Muscle layer of colon (tissue), 2 donors: Measurements from ENCODE around the gene POC5.

Experiments used
- H3K27ac ChIP-seq: one replicate; pipeline ENCODE4 v1.7.0; 2013; ENCODE audit warnings: low read depth, mild to moderate bottlenecking, low read length, moderate library complexity
- H3K27me3 ChIP-seq, 2 donors: one replicate each; pipeline ENCODE4 v1.7.0; 2013; ENCODE audit warnings: low read length in 2 of 2, mild to moderate bottlenecking in 2 of 2; ENCODE audit not compliant: insufficient read depth in 2 of 2, control insufficient read depth in 1 of 2
- H3K36me3 ChIP-seq: one replicate; pipeline ENCODE4 v1.7.0; 2013; ENCODE audit warnings: mild to moderate bottlenecking, low read length; ENCODE audit not compliant: insufficient read depth
- H3K4me1 ChIP-seq: one replicate; pipeline ENCODE4 v1.7.0; 2013; ENCODE audit warnings: mild to moderate bottlenecking, low read length; ENCODE audit not compliant: insufficient read depth
- H3K4me3 ChIP-seq, 2 donors: one replicate each; pipeline ENCODE4 v1.7.0; 2013; ENCODE audit warnings: low read length in 2 of 2, low read depth in 1 of 2, mild to moderate bottlenecking in 1 of 2, moderate library complexity in 1 of 2
- H3K9ac ChIP-seq: one replicate; pipeline ENCODE4 v1.7.0; 2013; ENCODE audit warnings: low read length
- H3K9me3 ChIP-seq: one replicate; pipeline ENCODE4 v1.7.0; 2013; ENCODE audit warnings: mild to moderate bottlenecking, low read length
- donor health status: abdominal sarcoma.
- donor health status: Adenocarcinoma of cecum.

POC5 gene

DNA sequence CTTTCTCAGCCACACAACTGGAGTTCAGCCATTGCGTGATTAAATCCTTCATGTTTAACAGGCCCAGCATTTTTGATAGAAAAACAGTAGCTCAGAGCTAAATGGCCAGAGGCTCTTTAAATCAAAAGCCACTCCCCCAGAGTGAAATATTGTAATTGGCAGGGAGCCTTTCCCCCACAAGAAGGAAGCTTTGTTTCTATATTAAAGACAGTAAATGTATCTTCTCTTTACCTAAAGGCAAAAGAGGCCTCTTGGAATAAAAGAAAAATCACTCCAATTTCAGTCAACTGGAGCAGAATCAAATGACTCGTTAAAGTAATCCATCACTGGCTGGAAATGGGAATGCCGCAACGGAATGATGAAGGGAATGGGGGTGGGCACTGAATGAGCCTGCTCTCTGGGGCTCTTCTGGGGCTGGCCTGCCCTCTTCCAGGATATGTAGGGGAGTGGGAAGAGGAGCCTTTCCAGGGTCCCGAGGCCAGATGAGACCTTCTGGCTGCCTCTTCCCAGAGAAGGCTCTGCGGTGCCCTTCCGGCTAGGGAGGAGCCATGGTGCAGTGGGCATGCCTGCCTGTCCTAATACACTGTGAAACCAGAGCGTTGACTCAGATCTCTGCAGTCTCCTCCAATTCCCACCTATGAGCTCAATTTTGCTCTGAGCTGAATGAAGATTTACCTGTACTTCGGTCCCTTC is 60.8 kb downstream of the POC5 start:
- Histone ChIP-seq H3K36me3 (no peaks in the 10 kb centered on the region), H3K9me3 (no peaks in the 10 kb centered on the region), H3K27me3 (no peaks in the 10 kb centered on the region), H3K4me1 (no peaks in the 10 kb centered on the region), H3K4me3 (peak overlapping the region; percentile 24 to 68), H3K27ac (no peak overlapping the region), H3K9ac (no peak overlapping the region)

DNA sequence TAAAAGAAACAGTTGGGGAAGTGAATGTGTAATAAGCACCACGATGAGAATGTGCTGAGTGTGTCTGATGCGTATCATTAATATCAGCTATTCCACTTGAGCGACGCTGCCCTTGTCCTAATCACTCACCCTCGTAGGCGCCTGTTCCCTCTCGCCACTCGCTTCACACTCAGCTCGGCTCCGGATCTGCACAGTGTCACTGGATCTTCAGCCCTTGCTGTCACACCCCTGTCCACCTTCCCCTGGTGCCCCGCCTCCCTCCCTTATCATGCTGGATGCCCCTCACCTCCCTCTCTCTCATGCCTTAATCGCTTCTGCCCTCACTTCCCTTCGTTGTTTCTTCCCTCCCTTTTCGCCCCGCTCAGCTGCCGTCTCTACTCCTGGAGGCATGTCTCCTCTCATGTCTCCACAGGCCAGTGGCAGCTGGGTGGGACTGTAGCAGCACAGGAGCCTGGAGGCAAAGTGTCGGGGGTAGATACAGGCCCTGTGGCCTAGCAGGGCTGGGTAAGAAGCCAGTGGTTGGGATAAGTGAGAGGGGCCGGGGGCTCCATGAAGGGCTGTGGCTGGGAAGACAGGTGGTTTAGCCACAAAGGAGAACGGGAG is 62.4 kb downstream of the POC5 start:
- H3K9me3 ChIP-seq: no peaks in the 10 kb centered on the region
- no peaks in the 10 kb centered on the region for H3K27me3 ChIP-seq
- H3K4me3 ChIP-seq: no peak overlapping the region
- no peak overlapping the region for H3K27ac ChIP-seq
- H3K4me1 ChIP-seq: no peaks in the 10 kb centered on the region
- H3K36me3 ChIP-seq: no peaks in the 10 kb centered on the region
- H3K9ac ChIP-seq: no peak overlapping the region

DNA sequence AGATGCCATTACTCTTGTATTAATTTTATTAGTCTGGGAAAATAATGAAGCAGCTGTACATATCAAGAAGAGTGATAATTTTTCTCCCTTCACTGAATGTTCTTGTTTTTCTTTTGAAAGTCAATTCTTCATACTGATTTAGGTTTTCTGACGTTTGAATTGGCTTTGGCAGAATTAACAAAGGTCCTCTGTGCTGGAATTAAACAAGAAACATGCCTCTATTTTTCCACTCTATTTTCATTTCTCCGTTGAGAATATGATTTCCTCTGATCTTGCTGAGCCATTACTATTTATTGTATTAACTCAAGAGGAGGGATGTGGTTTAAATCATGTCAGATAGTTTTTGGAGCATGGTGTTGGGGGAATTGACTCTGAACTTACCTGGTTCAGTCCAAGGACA is 63.7 kb downstream of the POC5 start:
- no peak overlapping the region for H3K4me3 ChIP-seq
- H3K27ac ChIP-seq: no peak overlapping the region
- H3K9ac ChIP-seq: no peak overlapping the region
- H3K9me3 ChIP-seq: no peaks in the 10 kb centered on the region
- no peaks in the 10 kb centered on the region for H3K36me3 ChIP-seq
- no peaks in the 10 kb centered on the region for H3K4me1 ChIP-seq
- no peaks in the 10 kb centered on the region for H3K27me3 ChIP-seq

DNA sequence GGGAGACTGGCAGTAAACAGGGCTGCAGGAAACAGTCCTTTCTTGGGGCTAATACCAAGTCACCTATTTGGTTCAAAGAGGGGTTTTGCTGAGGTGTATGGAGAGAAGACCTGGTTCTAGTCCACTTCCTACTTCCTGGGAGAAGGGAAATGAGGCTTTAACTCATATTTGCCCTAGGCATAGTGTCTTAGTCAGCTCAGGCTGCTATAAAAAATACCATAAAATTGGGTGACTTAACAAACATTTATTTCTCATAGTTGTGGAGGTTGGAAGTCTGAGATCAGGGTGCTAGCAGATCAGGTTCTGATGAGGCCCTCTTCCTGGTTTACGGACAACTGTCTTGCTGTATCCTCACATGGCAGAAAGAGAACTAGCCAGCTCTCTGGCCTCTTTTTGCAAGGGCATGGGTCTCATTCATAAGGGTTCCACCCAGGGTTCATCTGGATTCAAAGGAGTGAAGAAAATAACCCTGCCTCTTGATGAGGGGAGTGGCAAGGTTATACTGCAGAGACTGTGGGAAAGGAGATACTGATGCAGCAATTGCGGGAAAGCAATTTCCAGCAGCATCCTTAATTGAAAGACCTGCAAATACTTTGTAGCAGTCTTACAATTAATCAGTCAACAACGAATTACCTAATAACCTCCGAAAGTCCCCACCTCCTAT is 65.5 kb downstream of the POC5 start:
- H3K27ac ChIP-seq: no peak overlapping the region
- H3K27me3 ChIP-seq: no peaks in the 10 kb centered on the region
- H3K36me3 ChIP-seq: no peaks in the 10 kb centered on the region
- H3K4me1 ChIP-seq: no peaks in the 10 kb centered on the region
- no peak overlapping the region for H3K4me3 ChIP-seq
- H3K9me3 ChIP-seq: no peaks in the 10 kb centered on the region
- no peak overlapping the region for H3K9ac ChIP-seq

DNA sequence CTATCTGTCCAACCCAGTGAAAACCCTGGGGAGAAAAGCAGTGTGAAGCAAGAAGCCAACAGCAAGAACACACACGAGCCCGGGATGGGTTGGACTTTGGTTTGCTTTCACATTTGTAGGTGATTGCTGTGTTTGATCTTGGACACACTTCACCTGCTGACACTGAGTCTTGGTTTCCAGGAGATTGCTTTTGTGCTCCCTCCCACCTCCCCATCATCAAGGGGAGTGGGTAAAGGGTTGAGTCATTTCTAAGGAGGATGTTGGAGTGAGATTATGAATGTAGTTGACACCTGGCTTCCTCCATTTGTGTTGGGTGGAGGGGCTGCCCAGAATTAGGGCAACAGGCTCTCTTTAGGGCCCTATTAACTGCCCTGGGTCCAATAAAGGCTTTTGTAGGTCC is 68.5 kb downstream of the POC5 start:
- no peaks in the 10 kb centered on the region for H3K36me3 ChIP-seq
- no peaks in the 10 kb centered on the region for H3K4me1 ChIP-seq
- H3K9ac ChIP-seq: no peak overlapping the region
- H3K9me3 ChIP-seq: no peaks in the 10 kb centered on the region
- no peaks in the 10 kb centered on the region for H3K27me3 ChIP-seq
- H3K27ac ChIP-seq: no peak overlapping the region
- H3K4me3 ChIP-seq: no peak overlapping the region

DNA sequence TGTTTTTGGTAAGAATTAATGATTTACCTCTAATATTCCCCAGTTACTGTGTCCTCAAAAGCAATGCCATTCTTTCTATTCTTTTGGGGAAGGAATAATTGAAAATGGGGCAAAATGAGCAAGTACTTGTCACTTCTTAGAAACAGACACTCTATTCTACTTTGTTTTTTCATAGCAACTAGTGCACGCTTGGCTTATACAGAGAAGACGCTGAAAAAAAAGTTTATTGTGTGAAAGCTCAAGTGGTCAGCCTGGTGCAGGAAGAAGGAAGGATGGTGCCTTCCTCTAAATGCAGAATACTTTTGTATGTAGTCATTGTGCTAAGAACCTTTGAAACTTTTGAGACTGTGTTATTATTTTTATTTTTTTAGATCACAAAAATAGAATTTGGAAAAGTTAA is 76.4 kb downstream of the POC5 start:
- Histone ChIP-seq H3K4me3 (no peak overlapping the region), H3K9ac (no peak overlapping the region), H3K4me1 (no peaks in the 10 kb centered on the region), H3K27ac (no peak overlapping the region), H3K9me3 (no peaks in the 10 kb centered on the region), H3K27me3 (no peaks in the 10 kb centered on the region), H3K36me3 (no peaks in the 10 kb centered on the region)

DNA sequence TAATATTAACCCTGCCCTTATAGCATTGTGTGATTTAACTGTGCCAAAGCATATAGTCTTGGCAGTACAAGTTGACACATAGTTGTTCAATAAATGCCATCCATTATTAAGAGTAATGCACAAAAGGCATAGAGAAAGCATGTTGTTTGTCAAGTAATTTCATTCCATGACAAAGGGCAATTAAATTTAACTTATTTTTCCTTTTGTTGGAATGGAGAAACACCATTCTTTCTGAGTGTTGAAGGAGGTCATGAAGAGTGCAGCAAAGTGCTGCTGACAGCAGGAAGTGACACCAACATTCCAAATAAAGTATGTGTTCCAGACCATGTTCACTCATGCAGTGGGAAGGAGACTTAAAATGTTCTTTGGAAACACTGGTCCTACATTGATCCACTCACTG is 76.8 kb downstream of the POC5 start:
- Histone ChIP-seq H3K27ac (no peak overlapping the region), H3K36me3 (no peaks in the 10 kb centered on the region), H3K9me3 (no peaks in the 10 kb centered on the region), H3K4me1 (no peaks in the 10 kb centered on the region), H3K4me3 (no peak overlapping the region), H3K9ac (no peak overlapping the region), H3K27me3 (no peaks in the 10 kb centered on the region)

DNA sequence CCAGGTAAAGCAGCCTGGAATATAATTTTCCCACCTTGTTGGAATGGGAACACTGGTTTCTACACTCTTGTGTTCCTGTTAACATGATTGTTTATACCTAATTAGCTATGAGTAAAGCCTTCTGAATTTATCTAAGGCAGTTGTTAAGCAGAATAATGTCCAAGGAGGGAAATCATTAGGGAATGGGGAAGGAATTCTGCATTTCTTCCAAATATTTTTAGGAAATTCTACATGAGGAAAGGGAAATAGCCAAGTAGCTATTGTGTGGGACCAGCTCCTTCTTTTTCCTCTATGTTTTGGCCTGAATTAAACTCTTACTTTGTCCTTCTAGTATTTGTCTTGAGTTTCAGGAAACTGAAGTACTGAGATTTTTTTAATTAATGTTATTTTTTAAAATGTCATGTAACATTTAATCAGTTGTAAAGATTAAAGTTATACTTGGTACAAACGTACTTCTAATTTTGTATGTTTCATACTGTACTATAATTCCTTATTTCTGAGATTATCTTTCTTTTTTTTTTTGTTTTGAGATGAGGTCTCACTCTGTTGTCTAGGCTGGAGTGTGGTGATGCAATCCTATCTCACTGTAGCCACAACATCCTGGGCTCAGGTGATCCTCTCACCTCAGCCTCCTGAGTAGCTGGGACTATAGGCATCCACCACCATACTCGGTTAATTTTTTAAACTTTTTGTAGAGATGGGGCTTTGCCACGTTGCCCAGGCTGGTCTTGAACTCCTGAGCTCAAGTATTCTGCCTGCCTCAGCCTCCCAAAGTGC is 77.5 kb downstream of the POC5 start:
- no peaks in the 10 kb centered on the region for H3K4me1 ChIP-seq
- H3K36me3 ChIP-seq: no peaks in the 10 kb centered on the region
- H3K27me3 ChIP-seq: no peaks in the 10 kb centered on the region
- H3K9me3 ChIP-seq: no peaks in the 10 kb centered on the region
- H3K27ac ChIP-seq: no peak overlapping the region
- H3K4me3 ChIP-seq: no peak overlapping the region
- H3K9ac ChIP-seq: no peak overlapping the region

DNA sequence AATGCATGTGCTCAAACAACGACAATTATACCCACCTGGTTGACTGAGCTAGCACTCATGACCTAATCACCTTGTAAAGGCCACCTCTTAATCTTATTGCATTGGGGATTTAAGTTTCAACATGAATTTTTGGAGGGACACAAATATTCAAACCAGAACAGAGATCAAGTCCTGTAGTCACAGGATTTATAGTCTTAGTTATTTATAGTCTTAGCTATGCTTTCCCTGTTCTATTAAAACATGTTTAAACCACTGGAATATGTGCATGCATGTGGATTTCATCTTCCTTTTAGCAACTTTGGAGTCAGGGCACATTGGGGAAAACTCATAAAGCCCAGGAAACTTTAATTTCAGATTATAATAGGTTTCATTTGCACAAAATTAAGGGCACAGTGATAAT is 79.3 kb downstream of the POC5 start:
- H3K27me3 ChIP-seq: no peaks in the 10 kb centered on the region
- no peak overlapping the region for H3K4me3 ChIP-seq
- H3K4me1 ChIP-seq: no peaks in the 10 kb centered on the region
- H3K36me3 ChIP-seq: no peaks in the 10 kb centered on the region
- no peak overlapping the region for H3K27ac ChIP-seq
- H3K9ac ChIP-seq: no peak overlapping the region
- no peaks in the 10 kb centered on the region for H3K9me3 ChIP-seq

DNA sequence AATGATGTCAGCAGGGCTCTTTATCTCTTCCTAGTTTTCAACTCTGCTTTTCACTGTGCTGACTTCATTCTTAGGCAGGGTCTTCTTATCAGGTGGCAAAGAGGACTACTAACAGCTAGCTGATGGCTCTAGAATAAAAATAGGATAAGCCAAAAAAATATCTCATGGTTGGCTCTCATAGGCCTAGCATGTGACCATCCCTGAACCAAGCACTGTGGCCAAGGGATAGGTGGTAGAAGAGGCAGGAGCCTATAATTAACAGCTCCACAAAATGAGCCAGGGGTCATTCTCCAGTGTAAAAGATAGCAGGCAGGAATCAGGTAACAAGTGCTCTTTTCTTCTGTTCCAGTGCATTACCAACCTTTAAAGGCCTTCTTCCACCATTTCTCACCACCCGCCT is 84.9 kb downstream of the POC5 start:
- H3K27ac ChIP-seq: no peak overlapping the region
- H3K9me3 ChIP-seq: no peaks in the 10 kb centered on the region
- H3K4me1 ChIP-seq: no peaks in the 10 kb centered on the region
- H3K27me3 ChIP-seq: no peaks in the 10 kb centered on the region
- H3K36me3 ChIP-seq: no peaks in the 10 kb centered on the region
- H3K4me3 ChIP-seq: no peak overlapping the region
- no peak overlapping the region for H3K9ac ChIP-seq

DNA sequence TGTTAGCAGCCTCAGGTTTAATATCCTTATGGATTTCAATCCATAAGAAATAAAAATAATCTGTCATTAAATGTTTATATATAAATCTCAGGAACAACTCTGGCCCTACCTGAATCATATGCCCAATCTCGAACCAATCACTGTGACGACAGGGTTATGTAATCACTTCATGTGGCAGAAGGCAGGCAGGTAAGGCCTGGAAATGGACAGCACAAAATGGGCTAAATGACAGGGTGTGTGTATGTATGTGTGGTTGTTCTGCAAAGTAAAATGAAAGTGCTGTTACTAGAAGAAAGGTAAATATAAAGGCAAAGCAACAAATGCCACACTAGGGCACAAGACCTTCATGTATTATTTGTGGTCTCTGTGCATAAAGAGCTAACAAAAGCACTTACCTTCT is 86.4 kb downstream of the POC5 start:
- H3K36me3 ChIP-seq: no peaks in the 10 kb centered on the region
- H3K9ac ChIP-seq: no peak overlapping the region
- H3K27me3 ChIP-seq: no peaks in the 10 kb centered on the region
- H3K27ac ChIP-seq: no peak overlapping the region
- H3K4me1 ChIP-seq: no peaks in the 10 kb centered on the region
- H3K9me3 ChIP-seq: no peaks in the 10 kb centered on the region
- no peak overlapping the region for H3K4me3 ChIP-seq
